Measurements from ENCODE around the gene ADD1. TPM values are rescaled to one million over a fixed set of nuclear protein-coding genes. Genes with fewer than 3 reads are reported as not detected.
"Not testable (repeated sequence)": the region's sequence is repeated elsewhere in the genome, so short reads cannot be mapped to it uniquely, and the experiment has no call there.

The ADD1 gene
- total and polyA plus RNA-seq, 8 donors, result 262 to 331 (median 304) TPM

DNA sequence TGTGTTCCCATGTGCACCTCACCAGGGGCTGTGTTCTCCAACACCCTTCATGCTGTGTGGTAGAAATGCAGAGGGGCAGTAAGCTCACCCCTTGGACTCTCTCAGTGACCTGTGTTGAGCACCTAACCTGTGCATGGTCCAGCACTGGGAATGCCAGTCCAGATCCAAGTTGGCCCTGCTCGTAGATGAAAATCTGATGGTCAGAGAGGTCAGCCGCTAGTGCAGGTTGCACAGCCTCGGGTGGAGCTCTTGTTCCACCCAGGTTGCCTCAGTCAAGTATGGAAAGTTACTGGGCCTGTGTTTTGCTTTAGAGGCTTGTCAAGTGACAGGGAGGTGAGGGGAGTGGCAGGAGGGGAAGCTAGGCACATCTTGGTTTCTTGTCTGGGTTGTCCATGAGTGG, 68.2 kb downstream of the ADD1 start:
- intact Hi-C loops (cut with DNase I), result no loop called here
- Histone ChIP-seq H3K27me3 (no peaks in the 10 kb centered on the region), H3K4me1 (peaks cover 0 to 22% of the 10 kb centered on the region in 2 donors), H3K4me3 (no peak overlapping the region), H3K27ac (no peak overlapping the region), H3K36me3 (peaks cover 0 to 100% of the 10 kb centered on the region in 2 donors), H3K9me3 (no peaks in the 10 kb centered on the region)
- ATAC-seq (no peak), DNase-seq (no peak)
- TF ChIP-seq CTCF (IDR thresholded peaks at IDR 0.05), result no peak

GRCh38 chr4:2913168-2913567, 69.5 kb downstream of the ADD1 start:
- peak in 1 of 4 donors; percentile 72 for DNase-seq
- H3K27ac ChIP-seq, result peak overlapping the region; percentile 48 to 55

GRCh38 chr4:2914256-2915126, 70.8 kb downstream of the ADD1 start:
- no peak overlapping the region for H3K4me3 ChIP-seq
- peaks cover 0 to 92% of the 10 kb centered on the region in 2 donors for H3K36me3 ChIP-seq
- peak; percentile 81 for ATAC-seq
- H3K27me3 ChIP-seq, result no peaks in the 10 kb centered on the region
- peak in 1 of 4 donors; percentile 73 for DNase-seq
- peak overlapping the region; percentile 55 to 61 for H3K27ac ChIP-seq
- no peak for TF ChIP-seq CTCF (IDR thresholded peaks at IDR 0.05)
- H3K4me1 ChIP-seq, result peaks cover 0 to 22% of the 10 kb centered on the region in 2 donors
- intact Hi-C loops (cut with DNase I), result no loop called here
- H3K9me3 ChIP-seq, result no peaks in the 10 kb centered on the region

More at GRCh38 chr4:2913168-2913567, 69.5 kb downstream of the ADD1 start:
- Histone ChIP-seq H3K27me3 (no peaks in the 10 kb centered on the region), H3K4me1 (peaks cover 0 to 22% of the 10 kb centered on the region in 2 donors), H3K9me3 (no peaks in the 10 kb centered on the region), H3K36me3 (peaks cover 0 to 97% of the 10 kb centered on the region in 2 donors), H3K4me3 (no peak overlapping the region)
- no peak for TF ChIP-seq CTCF (IDR thresholded peaks at IDR 0.05)
- intact Hi-C loops (cut with DNase I), result no loop called here
- ATAC-seq, result peak; percentile 85

- Histone ChIP-seq H3K36me3 (peaks cover 0 to 79% of the 10 kb centered on the region in 2 donors), H3K4me1 (peaks cover 0 to 22% of the 10 kb centered on the region in 2 donors), H3K27me3 (no peaks in the 10 kb centered on the region), H3K27ac (no peak overlapping the region), H3K4me3 (no peak overlapping the region), H3K9me3 (no peaks in the 10 kb centered on the region)
- DNase-seq, result no peak
- ATAC-seq, result no peak
- intact Hi-C loops (cut with DNase I), result no loop called here
- no peak for TF ChIP-seq CTCF (IDR thresholded peaks at IDR 0.05)
These were observed 72.1 kb downstream of the ADD1 start for GRCh38 chr4:2915789-2916188.

DNA sequence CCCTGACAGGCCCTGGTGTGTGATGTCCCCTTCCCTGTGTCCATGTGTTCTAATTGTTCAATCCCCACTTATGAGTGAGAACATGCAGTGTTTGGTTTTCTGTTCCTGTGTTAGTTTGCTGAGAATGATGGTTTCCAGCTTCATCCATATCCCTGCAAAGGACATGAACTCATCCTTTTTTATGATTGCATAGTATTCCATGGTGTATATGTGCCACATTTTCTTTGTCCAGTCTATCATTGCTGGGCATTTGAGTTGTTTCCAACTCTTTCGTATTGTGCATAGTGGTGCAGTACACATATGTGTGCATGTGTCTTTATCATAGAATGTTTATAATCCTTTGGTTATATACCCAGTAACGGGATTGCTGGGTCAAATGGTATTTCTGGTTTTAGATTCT, 73.1 kb downstream of the ADD1 start:
- ATAC-seq; H3K27ac ChIP-seq; H3K4me3 ChIP-seq; intact Hi-C loops (cut with DNase I); H3K27me3 ChIP-seq; H3K9me3 ChIP-seq; DNase-seq: not testable (repeated sequence)
- peaks cover 0 to 22% of the 10 kb centered on the region in 2 donors for H3K4me1 ChIP-seq
- peaks cover 0 to 70% of the 10 kb centered on the region in 2 donors for H3K36me3 ChIP-seq

DNA sequence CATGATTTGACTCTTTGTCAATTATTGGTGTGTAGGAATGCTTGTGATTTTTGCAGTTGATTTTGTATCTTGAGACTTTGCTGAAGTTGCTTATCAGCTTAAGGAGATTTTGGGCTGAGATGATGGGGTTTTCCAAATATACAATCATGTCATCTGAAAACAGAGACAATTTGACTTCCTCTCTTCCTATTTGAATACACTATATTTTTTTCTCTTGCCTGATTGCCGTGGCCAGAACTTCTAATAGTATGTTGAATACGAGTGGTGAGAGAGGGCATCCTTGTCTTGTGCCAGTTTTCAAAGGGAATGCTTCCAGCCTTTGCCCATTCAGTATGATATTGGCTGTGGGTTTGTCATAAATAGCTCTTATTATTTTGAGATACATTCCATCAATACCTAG, 74.7 kb downstream of the ADD1 start:
- H3K4me3 ChIP-seq; ATAC-seq; H3K27ac ChIP-seq; H3K27me3 ChIP-seq; DNase-seq; intact Hi-C loops (cut with DNase I); H3K9me3 ChIP-seq: not testable (repeated sequence)
- H3K4me1 ChIP-seq, result peaks cover 11 to 30% of the 10 kb centered on the region in 2 donors
- H3K36me3 ChIP-seq, result peaks cover 0 to 66% of the 10 kb centered on the region in 2 donors

DNA sequence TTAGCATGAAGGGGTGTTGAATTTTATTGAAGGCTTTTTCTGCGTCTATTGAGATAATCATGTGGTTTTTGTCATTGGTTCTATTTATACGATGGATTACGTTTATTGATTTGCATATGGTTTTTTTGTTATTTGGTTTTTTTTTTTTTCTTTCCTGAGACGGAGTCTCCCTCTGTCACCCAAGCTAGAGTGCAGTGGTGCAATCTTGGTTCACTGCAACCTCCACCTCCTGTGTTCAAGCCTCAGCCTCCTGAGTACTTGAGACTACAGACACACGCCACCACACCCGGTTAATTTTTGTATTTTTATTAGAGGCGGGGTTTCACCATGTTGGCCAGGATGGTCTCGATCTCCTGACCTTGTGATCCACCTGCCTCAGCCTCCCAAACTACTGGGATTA, 75.1 kb downstream of the ADD1 start:
- H3K9me3 ChIP-seq; H3K27me3 ChIP-seq; ATAC-seq; intact Hi-C loops (cut with DNase I); H3K4me3 ChIP-seq; DNase-seq; H3K27ac ChIP-seq: not testable (repeated sequence)
- Histone ChIP-seq H3K36me3 (peaks cover 0 to 66% of the 10 kb centered on the region in 2 donors), H3K4me1 (peaks cover 12 to 30% of the 10 kb centered on the region in 2 donors)

DNA sequence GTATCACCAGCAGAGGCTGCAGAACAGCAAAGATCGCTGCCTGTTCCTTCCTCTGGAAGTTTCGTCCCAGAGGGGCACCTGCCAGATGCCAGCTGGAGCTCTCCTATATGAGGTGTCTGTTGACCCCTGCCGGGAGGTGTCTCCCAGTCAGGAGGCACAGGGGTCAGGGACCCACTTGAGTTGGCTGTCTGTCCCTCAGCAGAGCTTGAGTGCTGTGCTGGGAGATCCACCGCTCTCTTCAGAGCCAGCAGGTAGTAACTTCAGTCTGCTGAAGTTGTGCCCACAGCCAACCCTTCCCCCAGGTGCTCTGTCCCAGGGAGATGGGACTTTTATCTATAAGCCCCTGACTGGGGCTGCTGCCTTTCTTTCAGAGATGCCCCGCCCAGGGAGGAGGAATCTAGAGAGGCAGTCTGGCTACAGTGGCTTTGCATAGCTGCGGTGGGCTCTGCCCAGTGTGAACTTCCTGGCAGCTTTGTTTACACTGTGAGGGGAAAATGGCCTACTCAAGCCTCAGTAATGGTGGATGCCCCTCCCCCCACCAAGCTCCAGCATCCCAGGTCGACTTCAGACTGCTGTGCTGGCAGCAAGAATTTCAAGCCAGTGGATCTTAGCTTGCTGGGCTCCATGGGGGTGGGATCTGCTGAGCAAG, 78.9 kb downstream of the ADD1 start:
- Histone ChIP-seq H3K36me3 (peaks cover 0 to 69% of the 10 kb centered on the region in 2 donors), H3K4me1 (peaks cover 12 to 20% of the 10 kb centered on the region in 2 donors), H3K27ac (peak overlapping the region; percentile 3 to 10)
- H3K4me3 ChIP-seq; H3K9me3 ChIP-seq; H3K27me3 ChIP-seq; ATAC-seq; intact Hi-C loops (cut with DNase I): not testable (repeated sequence)
- peak in 1 of 4 donors; percentile 47 for DNase-seq
